Cardiac muscle cell (in vitro differentiated cells and primary cell): Measurements from ENCODE around the gene CLBA1. TPM values are rescaled to one million over a fixed set of nuclear protein-coding genes. Genes with fewer than 3 reads are reported as not detected.

Experiments
- DNase-seq, 2 donors: peaks; one replicate each; pipeline versions ENCODE4 v3.0.0 to v3.0.0-alpha.2; 2010 to 2017; ENCODE audit warnings: low read depth in 1 of 2, low spot score in 1 of 2
- H3K27ac ChIP-seq: fragments of 200-600 bp; sonication (generic); 2 replicates; pipeline ENCODE4 v1.5.1; 2016
- H3K27me3 ChIP-seq: fragments of 200-600 bp; sonication (generic); 2 replicates; pipeline ENCODE4 v1.6.0; 2016; ENCODE audit warnings: control low read depth
- H3K36me3 ChIP-seq: fragments of 200-600 bp; sonication (generic); 2 replicates; pipeline ENCODE4 v1.5.1; 2016; ENCODE audit warnings: control low read depth
- H3K4me1 ChIP-seq: fragments of 200-600 bp; sonication (generic); 2 replicates; pipeline ENCODE4 v1.8.1; 2017; ENCODE audit warnings: low read depth, mild to moderate bottlenecking, mixed run types
- H3K4me3 ChIP-seq: fragments of 200-600 bp; sonication (generic); 2 replicates; pipeline ENCODE4 v1.5.1; 2016; ENCODE audit warnings: mild to moderate bottlenecking
- H3K9me3 ChIP-seq: fragments of 200-600 bp; sonication (generic); 2 replicates; pipeline ENCODE4 v1.5.1; 2017; ENCODE audit warnings: low read depth, mild to moderate bottlenecking, control low read depth
- polyA plus RNA-seq: library from polyadenylated mRNA; unstranded; fragments of >200 nt; fragmentation: Nextera tagmentation; extraction: Ambion mirVana; gene quantifications from 2 replicates; pipeline ENCODE4 v1.2.1, GENCODE V29; 2016
- total RNA-seq: library from RNA; depleted of rRNA; stranded (reverse); fragments of >200 nt; gene quantifications from 2 replicates; pipeline ENCODE4 v1.2.3, GENCODE V29; 2016
- TF ChIP-seq, protein P1 (sequence below): IDR thresholded peaks from 2 replicates; pipeline ENCODE4 v1.5.1; 2012; ENCODE audit warnings: low read depth, mild to moderate bottlenecking, low read length

Gene CLBA1
- 15.5 and 20.9 TPM in 2 replicates for total RNA-seq
- polyA plus RNA-seq = 13.4 and 20.4 TPM in 2 replicates

DNA sequence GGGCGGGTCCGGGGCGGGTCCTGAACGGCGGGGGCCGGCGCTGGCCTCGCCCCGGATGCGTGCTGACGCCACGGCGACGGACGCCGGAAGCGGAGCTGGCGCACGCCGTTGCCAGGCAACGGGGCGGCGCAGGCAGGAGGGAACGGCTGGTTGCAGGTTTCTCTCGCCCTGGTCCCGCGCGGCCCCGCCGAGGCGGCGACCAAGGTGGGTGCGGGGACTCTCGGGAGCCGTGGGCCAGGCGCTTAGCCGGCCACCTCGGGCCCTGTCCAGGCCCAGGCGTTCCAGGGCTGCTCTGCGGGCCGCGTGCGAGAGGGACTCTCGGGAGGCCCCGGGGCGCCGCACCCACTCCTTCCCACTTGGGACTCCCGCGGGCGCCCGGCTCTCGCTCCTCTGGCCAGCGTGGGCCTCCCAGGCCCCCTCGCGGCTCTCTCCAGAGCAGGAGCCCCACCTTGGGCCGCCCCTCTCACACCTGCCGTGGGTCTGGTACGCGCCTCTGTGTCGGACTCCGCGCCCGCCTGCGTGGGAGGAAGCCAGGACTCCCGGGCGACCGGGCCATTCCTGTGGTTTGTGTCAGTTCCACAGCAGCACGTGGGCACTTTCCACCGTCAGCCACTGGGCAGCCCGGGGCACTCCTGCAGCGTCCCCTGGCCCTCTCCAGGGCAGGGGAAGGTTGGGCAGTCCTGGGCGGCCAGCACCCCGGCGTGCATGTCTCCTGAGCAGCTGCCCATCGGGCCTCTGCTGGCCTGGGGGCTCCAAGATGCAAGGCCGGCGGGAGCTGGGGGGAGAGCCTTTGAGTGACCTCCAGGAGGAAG is at the start of gene CLBA1:
TSS of gene CLBA1 (plus strand) at position 114 of the 812 bp plus-strand sequence. CDS start at position 758, 644 bp downstream.
- TF ChIP-seq, protein P1, sequence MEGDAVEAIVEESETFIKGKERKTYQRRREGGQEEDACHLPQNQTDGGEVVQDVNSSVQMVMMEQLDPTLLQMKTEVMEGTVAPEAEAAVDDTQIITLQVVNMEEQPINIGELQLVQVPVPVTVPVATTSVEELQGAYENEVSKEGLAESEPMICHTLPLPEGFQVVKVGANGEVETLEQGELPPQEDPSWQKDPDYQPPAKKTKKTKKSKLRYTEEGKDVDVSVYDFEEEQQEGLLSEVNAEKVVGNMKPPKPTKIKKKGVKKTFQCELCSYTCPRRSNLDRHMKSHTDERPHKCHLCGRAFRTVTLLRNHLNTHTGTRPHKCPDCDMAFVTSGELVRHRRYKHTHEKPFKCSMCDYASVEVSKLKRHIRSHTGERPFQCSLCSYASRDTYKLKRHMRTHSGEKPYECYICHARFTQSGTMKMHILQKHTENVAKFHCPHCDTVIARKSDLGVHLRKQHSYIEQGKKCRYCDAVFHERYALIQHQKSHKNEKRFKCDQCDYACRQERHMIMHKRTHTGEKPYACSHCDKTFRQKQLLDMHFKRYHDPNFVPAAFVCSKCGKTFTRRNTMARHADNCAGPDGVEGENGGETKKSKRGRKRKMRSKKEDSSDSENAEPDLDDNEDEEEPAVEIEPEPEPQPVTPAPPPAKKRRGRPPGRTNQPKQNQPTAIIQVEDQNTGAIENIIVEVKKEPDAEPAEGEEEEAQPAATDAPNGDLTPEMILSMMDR = no peak
- peak; percentile 94 to 95 for DNase-seq
- H3K27me3 ChIP-seq = peaks cover 6% of the 10 kb centered on the region
- H3K27ac ChIP-seq = no peak within 1 kb of the TSS
- H3K9me3 ChIP-seq = no peaks in the 10 kb centered on the region
- no peaks in the 10 kb centered on the region for H3K4me1 ChIP-seq
- H3K4me3 ChIP-seq = peak within 1 kb of the TSS; percentile 71
- H3K36me3 ChIP-seq = no peaks in the 10 kb centered on the region

DNA sequence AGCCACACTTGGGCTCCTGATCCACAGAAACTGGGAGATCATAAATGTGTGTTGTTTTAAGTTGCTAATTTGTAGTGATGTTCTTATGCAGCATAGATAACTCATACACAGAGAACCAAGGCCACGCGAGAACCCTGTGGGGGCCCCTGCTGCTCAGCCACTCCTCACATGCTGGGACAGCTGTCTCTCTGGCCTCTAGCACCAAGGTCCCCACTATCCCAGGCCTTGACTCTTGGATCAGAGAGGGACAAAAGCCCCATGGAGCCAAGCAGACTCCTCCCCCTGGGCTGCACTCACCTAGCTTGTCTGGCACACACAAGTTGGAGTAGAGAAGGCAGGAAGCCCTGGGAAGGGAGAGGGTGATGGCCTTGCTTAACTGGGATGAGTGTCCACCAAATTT is 49.6 kb upstream of the CLBA1 start:
- Histone ChIP-seq H3K4me1 (peaks cover 10% of the 10 kb centered on the region), H3K27ac (no peak overlapping the region), H3K9me3 (no peaks in the 10 kb centered on the region), H3K27me3 (peaks cover 87% of the 10 kb centered on the region), H3K36me3 (no peaks in the 10 kb centered on the region), H3K4me3 (no peak overlapping the region)
- TF ChIP-seq, protein P1 = no peak
- DNase-seq = no peak

DNA sequence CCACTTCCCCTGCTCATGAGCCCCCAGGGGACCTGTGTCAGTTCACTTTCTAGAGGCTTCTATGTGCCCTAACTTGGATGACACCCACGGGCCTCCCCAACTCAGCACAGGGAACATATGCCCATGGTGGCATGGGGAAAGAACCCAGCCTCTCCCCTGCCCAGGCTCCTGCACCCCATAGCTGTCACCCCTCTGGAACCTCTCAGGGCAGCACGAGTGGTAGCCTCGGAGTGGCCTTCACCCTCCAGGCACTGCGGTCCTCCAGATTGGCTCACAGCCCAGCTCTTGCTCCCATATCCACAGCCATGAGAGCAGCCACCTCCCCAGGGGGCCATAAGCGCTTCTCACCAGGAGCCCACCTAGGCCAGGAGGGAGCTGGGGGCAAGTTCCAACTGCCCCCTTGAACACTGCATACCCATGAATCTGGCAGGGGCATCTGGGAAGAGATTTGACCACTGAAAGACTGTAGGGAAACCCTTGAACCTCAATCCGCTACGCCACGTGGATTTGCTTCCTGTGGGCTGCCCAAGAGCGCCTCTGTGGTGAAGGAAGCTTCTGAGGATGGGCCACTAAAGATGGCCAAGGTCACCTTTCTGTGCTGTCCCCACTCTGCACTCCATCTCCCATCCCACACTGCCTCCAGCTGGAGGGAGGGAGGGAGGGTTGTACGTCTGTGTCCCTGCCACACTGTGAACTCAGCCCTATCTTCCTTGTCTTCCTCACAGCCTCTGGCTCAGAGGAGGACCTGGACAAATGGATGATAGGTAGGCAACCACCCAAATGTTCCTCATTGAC is 49.0 kb upstream of the CLBA1 start:
- H3K4me1 ChIP-seq = peaks cover 10% of the 10 kb centered on the region
- no peak for DNase-seq
- H3K27ac ChIP-seq = no peak overlapping the region
- no peaks in the 10 kb centered on the region for H3K9me3 ChIP-seq
- no peaks in the 10 kb centered on the region for H3K36me3 ChIP-seq
- TF ChIP-seq, protein P1 = no peak
- peaks cover 81% of the 10 kb centered on the region for H3K27me3 ChIP-seq
- H3K4me3 ChIP-seq = no peak overlapping the region

DNA sequence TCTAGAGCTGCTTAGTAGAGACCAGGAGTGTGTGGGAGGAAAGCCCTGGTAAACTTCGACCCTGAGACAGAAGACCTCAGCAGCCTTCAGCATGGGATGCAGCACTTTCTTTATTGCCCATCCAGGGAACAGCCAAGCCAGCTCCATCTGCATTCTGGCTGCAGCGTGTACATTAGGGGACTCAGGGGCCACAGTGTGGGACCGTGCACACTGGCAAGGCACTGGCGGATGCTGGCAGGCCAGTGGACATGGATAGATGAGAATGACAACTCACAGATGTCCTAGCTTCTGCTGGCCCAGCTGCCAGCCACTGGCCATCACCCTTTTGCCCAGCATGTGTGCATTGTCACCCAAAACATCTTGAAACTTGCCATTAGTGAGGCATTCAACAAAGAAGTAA is 48.4 kb upstream of the CLBA1 start:
- no peaks in the 10 kb centered on the region for H3K36me3 ChIP-seq
- H3K9me3 ChIP-seq = no peaks in the 10 kb centered on the region
- H3K4me3 ChIP-seq = no peak overlapping the region
- TF ChIP-seq, protein P1 = no peak
- DNase-seq = no peak
- H3K27me3 ChIP-seq = peaks cover 75% of the 10 kb centered on the region
- H3K27ac ChIP-seq = no peak overlapping the region
- peaks cover 9% of the 10 kb centered on the region for H3K4me1 ChIP-seq

DNA sequence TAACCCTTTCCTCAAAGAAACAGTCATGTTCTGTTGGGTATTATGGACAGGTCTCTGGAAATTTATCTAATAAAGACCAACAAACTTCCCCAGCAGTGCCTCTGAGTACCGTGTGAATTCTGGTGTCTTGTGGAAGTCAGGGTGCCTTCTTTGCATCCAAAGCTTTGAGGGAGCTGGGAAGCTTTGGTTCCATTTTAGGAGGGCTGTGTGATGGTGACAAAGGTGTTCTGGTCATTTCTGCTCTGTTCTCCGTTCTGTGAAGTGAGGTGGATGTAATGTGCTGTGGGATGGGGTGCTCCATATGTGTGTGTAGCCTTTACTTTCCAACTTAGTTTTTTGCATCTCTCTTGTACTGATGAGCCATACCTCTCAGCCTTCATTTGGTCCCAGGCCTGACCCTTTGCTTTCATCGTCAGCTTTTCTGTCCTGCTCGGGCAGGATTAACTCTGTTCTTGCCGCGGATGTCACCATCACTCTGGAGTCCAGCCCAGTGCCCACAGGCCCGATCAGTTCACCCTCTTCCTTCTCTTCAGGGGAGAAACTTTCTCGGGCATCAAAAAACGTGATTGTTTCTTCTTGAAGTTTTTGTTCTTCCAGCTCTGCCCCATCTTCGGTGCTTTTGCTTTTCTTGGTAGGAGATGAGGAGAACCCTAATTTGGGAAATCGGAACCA is 47.8 kb upstream of the CLBA1 start:
- Histone ChIP-seq H3K36me3 (no peaks in the 10 kb centered on the region), H3K27me3 (peaks cover 69% of the 10 kb centered on the region), H3K9me3 (no peaks in the 10 kb centered on the region), H3K4me3 (no peak overlapping the region), H3K27ac (no peak overlapping the region), H3K4me1 (peaks cover 2% of the 10 kb centered on the region)
- no peak for DNase-seq
- TF ChIP-seq, protein P1 = no peak
